HEK293T (cell line): ENCODE measurements around the gene ESR1.

Source experiments
- CTCF ChIA-PET: fragments of 350-600 bp; formaldehyde crosslinking; extraction: SDS; loops from one replicate; lab custom pipeline; 2021; ENCODE audit warnings: antibody characterized with exemption, inconsistent platforms; lab: Yijun Ruan, JAX
- POLR2A ChIA-PET: fragments of 350-600 bp; formaldehyde crosslinking; extraction: SDS; loops from one replicate; lab custom pipeline; 2020; ENCODE audit warnings: antibody characterized with exemption, inconsistent platforms; lab: Yijun Ruan, JAX
- DNase-seq: peaks from one replicate; pipeline ENCODE4 v3.0.0; 2012; ENCODE audit warnings: mixed read lengths; ENCODE audit errors: extremely low spot score
- ARNT ChIP-seq: fragments of 450-650 bp; IDR thresholded peaks from 2 replicates; pipeline ENCODE4 v1.6.1; 2017; ENCODE audit warnings: mild to moderate bottlenecking
- BHLHE40 ChIP-seq: fragments of 450-650 bp; IDR thresholded peaks from 2 replicates; pipeline ENCODE4 v1.6.1; 2016; ENCODE audit warnings: mild to moderate bottlenecking, moderate library complexity, borderline replicate concordance
- CTBP1 ChIP-seq: fragments of 450-650 bp; IDR thresholded peaks from 2 replicates; pipeline ENCODE4 v1.6.1; 2016; ENCODE audit warnings: borderline replicate concordance
- ELF4 ChIP-seq: fragments of 450-650 bp; IDR thresholded peaks from 2 replicates; pipeline ENCODE4 v1.6.1; 2017; ENCODE audit warnings: antibody characterized with exemption
- FOXA1 ChIP-seq: fragments of 450-650 bp; IDR thresholded peaks from 2 replicates; pipeline ENCODE4 v1.6.1; 2016; ENCODE audit warnings: mild to moderate bottlenecking
- FOXK2 ChIP-seq: fragments of 450-650 bp; IDR thresholded peaks from 2 replicates; pipeline ENCODE4 v1.6.1; 2016; ENCODE audit warnings: mild to moderate bottlenecking
- FOXM1 ChIP-seq: fragments of 450-650 bp; IDR thresholded peaks from 2 replicates; pipeline ENCODE4 v1.6.1; 2017; ENCODE audit warnings: mild to moderate bottlenecking, borderline replicate concordance
- HDGF ChIP-seq: fragments of 450-650 bp; IDR thresholded peaks from 2 replicates; pipeline ENCODE4 v1.6.1; 2017; ENCODE audit warnings: antibody characterized with exemption, borderline replicate concordance
- L3MBTL2 ChIP-seq: fragments of 450-650 bp; conservative IDR thresholded peaks from 2 replicates; pipeline ENCODE4 v1.6.1; 2016; ENCODE audit warnings: mild to moderate bottlenecking
- LEF1 ChIP-seq: fragments of 450-650 bp; IDR thresholded peaks from 2 replicates; pipeline ENCODE4 v1.6.1; 2017; ENCODE audit warnings: mild to moderate bottlenecking, borderline replicate concordance
- NFRKB ChIP-seq: fragments of 450-650 bp; IDR thresholded peaks from 2 replicates; pipeline ENCODE4 v1.6.1; 2016; ENCODE audit warnings: mild to moderate bottlenecking, moderate library complexity
- SP1 ChIP-seq: fragments of 450-650 bp; IDR thresholded peaks from 2 replicates; pipeline ENCODE4 v1.6.1; 2017
- SUZ12 ChIP-seq: fragments of 450-650 bp; IDR thresholded peaks from 2 replicates; pipeline ENCODE4 v1.6.1; 2016; ENCODE audit warnings: mild to moderate bottlenecking
- TARDBP ChIP-seq: fragments of 450-650 bp; IDR thresholded peaks from 2 replicates; pipeline ENCODE4 v1.6.1; 2016
- ZNF384 ChIP-seq: fragments of 450-650 bp; IDR thresholded peaks from 2 replicates; pipeline ENCODE4 v1.6.1; 2016
- TF ChIP-seq, protein P1 (sequence below): fragments of 450-650 bp; IDR thresholded peaks from 2 replicates; pipeline ENCODE4 v1.6.1; 2016

Gene ESR1

DNA sequence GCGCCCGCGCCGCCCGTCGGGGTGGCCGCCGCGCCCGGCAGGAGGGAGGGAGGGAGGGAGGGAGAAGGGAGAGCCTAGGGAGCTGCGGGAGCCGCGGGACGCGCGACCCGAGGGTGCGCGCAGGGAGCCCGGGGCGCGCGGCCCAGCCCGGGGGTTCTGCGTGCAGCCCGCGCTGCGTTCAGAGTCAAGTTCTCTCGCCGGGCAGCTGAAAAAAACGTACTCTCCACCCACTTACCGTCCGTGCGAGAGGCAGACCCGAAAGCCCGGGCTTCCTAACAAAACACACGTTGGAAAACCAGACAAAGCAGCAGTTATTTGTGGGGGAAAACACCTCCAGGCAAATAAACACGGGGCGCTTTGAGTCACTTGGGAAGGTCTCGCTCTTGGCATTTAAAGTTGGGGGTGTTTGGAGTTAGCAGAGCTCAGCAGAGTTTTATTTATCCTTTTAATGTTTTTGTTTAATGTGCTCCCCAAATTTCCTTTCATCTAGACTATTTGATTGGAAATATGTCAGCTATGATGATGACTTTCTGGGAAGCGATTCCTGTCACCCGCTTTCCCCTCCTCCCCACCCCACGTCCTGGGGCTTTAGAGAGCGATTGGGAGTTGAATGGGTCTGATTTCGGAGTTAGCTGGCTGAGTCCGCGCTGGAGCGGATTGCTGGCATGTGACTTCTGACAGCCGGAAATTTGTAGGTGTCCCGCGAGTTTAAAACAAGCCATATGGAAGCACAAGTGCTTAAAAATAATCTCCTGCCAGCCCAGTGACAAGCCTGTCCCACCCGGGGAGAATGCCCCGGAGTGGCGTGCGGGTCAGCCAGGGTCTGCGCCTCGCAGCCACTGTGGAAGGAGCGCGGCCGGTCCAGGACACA is 1.1 kb downstream of the ESR1 start:
- POLR2A ChIA-PET, result no interaction called here
- peak; percentile 43 for DNase-seq
- CTCF ChIA-PET, result interaction anchor here (0.6 kb wide), 1 partner anchor 316 kb away, joined by 4 read pairs; no protein-coding TSS in a partner anchor
- TF ChIP-seq LEF1 (no peak), FOXA1 (no peak), TARDBP (no peak), CTBP1 (no peak), L3MBTL2 (no peak), ZNF384 (no peak), HDGF (no peak), SP1 (no peak), ARNT (no peak)

GRCh38 chr6:151811081-151811480 is 3.6 kb downstream of the ESR1 start:
- DNase-seq, result no peak
- ChIA-PET POLR2A (no interaction called here), CTCF (interaction anchor here (0.5 kb wide), 1 partner anchor 779 kb away, joined by 3 read pairs; no protein-coding TSS in a partner anchor)
- TF ChIP-seq FOXA1, result no peak
- no peak for TF ChIP-seq LEF1
- TF ChIP-seq ELF4, result no peak
- TF ChIP-seq L3MBTL2, result no peak
- no peak for TF ChIP-seq FOXK2
- no peak for TF ChIP-seq SUZ12
- TF ChIP-seq SP1, result no peak
- no peak for TF ChIP-seq TARDBP
- TF ChIP-seq ZNF384, result no peak

GRCh38 chr6:151813858-151814257 is 6.4 kb downstream of the ESR1 start:
- TF ChIP-seq FOXA1 (no peak), SUZ12 (no peak), BHLHE40 (no peak), ELF4 (no peak), TARDBP (no peak), CTBP1 (no peak), FOXK2 (no peak), ARNT (no peak), LEF1 (no peak), L3MBTL2 (no peak), NFRKB (no peak), ZNF384 (no peak), SP1 (no peak), FOXM1 (no peak), HDGF (no peak)
- TF ChIP-seq, protein P1, sequence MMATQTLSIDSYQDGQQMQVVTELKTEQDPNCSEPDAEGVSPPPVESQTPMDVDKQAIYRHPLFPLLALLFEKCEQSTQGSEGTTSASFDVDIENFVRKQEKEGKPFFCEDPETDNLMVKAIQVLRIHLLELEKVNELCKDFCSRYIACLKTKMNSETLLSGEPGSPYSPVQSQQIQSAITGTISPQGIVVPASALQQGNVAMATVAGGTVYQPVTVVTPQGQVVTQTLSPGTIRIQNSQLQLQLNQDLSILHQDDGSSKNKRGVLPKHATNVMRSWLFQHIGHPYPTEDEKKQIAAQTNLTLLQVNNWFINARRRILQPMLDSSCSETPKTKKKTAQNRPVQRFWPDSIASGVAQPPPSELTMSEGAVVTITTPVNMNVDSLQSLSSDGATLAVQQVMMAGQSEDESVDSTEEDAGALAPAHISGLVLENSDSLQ, result no peak
- DNase-seq, result no peak
- CTCF ChIA-PET, result no interaction called here
- POLR2A ChIA-PET, result no interaction called here

- CTCF ChIA-PET, result no interaction called here
- no peak for DNase-seq
- POLR2A ChIA-PET, result no interaction called here
- TF ChIP-seq CTBP1, result no peak
- TF ChIP-seq L3MBTL2, result no peak
- TF ChIP-seq, protein P1, result no peak
- no peak for TF ChIP-seq LEF1
- TF ChIP-seq TARDBP, result no peak
- TF ChIP-seq BHLHE40, result no peak
- TF ChIP-seq ARNT, result no peak
- TF ChIP-seq HDGF, result no peak
- TF ChIP-seq FOXK2, result no peak
- TF ChIP-seq SP1, result no peak
- no peak for TF ChIP-seq ZNF384
- TF ChIP-seq ELF4, result no peak
- TF ChIP-seq SUZ12, result no peak
These were observed 7.1 kb downstream of the ESR1 start for GRCh38 chr6:151814614-151815013.

DNA sequence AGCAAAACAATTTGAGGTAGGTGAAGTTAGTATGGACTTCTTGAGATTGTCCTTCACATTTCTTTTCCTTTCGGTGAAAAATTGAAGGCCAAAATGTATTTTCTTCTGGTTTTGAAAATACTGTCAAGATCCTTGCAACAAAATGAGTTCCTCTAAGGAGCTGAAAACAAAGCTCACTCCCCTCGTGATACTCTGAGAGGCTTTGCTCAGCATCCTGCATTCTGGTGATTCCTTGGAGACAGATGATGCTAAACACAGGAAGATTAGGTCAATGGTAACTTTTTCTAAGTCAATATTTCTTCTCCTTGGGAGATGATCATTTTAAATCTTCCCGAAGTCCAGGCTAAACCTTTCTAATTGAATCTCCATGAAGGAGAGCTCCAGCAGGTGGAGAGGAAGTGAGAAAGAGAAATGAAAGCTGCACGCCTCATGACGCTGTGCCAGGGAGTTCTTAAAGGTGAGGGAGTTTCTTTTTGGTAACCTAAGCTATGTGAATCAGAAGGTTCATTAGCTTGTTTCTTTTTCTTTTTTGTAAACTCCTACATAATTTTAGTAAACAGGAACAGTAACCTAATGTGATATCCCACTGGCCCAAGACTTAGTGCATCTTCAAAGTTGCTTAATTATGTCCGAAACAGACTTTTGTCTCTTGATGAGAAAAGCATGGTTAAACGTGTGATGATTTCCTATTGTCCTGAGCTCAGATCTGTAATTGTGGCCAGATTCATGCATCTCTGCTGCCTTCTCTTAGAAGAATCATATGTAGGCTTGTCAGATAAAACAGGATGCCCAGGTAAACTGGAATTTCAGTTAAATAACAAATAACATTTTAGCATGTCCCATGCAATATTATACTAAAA is 15.0 kb downstream of the ESR1 start:
- CTCF ChIA-PET, result no interaction called here
- TF ChIP-seq BHLHE40 (no peak), FOXK2 (no peak), FOXM1 (no peak), ZNF384 (no peak), SP1 (no peak), SUZ12 (no peak), TARDBP (no peak), ARNT (no peak), NFRKB (no peak), FOXA1 (no peak), L3MBTL2 (no peak), HDGF (no peak), CTBP1 (no peak), ELF4 (no peak)
- TF ChIP-seq, protein P1, result no peak
- POLR2A ChIA-PET, result no interaction called here
- DNase-seq, result no peak
